Retina (tissue), 1 donor: Measurements from ENCODE around the gene ATG16L2.
A peak's percentile ranks its signal among the peaks of the same experiment; 100 is the strongest.
"Not testable (repeated sequence)": the region's sequence is repeated elsewhere in the genome, so short reads cannot be mapped to it uniquely, and the experiment has no call there.

Experiments used
- DNase-seq: peaks from one replicate; pipeline ENCODE4 v3.0.0-alpha.2; 2016

Gene ATG16L2

GRCh38 chr11:72805216-72805615, 9.0 kb upstream of the ATG16L2 start:
- DNase-seq = no peak

- DNase-seq = not testable (repeated sequence)
Observed at GRCh38 chr11:72806378-72806777, 7.8 kb upstream of the ATG16L2 start.

GRCh38 chr11:72807021-72807693, 7.1 kb upstream of the ATG16L2 start:
- DNase-seq = no peak

GRCh38 chr11:72807792-72808191, 6.4 kb upstream of the ATG16L2 start:
- no peak for DNase-seq

DNA sequence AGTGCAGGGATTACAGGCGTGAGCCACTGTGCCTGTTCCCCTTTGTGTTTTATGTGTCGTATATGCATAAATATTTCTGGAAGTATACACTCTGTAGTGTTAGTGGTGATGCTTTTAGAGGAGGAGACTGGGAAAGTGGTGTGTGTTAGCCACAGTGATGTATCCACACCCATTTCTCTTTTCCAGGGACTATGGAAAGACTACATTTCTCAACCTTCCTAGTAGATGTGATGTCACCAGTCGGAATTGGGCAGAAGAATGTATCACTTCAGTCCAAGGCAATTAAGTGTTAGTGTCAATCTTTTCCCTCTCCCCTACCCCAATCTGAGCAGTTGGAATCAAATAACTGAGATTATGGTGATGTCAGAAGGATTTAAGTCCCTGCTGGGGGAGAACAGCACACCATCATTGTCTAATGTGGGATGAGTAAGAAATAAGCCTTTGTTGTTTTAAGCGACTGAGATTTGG, 5.8 kb upstream of the ATG16L2 start:
- no peak for DNase-seq

DNA sequence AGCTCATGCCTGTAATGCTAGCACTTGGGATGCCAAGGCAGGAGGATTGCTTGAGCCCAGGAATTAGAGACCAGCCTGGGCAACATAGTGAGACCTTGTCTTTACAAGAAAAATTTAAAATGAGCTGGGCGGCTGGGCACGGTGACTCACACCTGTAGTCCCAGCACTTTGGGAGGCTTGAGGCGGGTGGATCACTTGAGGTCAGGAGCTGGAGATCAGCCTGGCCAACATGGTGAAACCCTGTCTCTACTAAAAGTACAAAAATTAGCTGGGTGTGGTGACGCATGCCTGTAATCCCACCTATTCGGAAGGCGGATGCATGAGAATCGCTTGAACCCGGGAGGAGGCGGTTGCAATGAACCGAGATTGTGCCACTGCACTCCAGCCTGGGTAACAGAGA, 2.5 kb upstream of the ATG16L2 start:
- not testable (repeated sequence) for DNase-seq

- no peak for DNase-seq
Observed at GRCh38 chr11:72812604-72812966, 1.6 kb upstream of the ATG16L2 start.

GRCh38 chr11:72812967-72813739, 1.1 kb upstream of the ATG16L2 start:
- DNase-seq = peak; percentile 49

DNA sequence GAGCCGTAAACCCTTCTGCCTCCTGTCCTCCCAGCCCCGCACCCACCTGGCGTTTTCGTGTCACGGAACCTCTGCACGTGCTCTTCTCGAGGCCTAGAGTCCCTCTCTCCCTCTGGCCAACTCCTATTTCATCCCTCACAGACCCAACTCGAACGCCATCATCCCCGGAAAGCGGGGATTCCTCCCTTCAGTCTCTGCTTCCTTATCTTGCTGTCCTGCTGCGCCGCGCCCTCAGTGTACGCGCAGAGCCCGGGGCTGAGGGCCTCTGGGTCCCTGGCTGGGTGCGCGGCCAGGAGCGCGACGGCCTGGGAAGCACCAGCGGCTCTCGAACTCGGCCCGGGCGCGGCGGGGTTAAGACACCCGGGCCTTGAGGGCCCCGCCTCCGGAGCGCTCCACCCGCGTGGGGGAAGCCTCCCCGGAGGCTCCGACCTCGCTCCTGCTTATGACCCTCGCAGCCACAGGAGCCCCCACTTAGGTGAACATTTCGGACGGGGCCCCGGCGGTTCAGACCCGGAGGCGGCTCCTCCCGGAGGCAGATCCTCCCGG, 398 bp upstream of the ATG16L2 start:
- DNase-seq = peak; percentile 96

GRCh38 chr11:72815110-72815618, 953 bp downstream of the ATG16L2 start:
- no peak for DNase-seq

DNA sequence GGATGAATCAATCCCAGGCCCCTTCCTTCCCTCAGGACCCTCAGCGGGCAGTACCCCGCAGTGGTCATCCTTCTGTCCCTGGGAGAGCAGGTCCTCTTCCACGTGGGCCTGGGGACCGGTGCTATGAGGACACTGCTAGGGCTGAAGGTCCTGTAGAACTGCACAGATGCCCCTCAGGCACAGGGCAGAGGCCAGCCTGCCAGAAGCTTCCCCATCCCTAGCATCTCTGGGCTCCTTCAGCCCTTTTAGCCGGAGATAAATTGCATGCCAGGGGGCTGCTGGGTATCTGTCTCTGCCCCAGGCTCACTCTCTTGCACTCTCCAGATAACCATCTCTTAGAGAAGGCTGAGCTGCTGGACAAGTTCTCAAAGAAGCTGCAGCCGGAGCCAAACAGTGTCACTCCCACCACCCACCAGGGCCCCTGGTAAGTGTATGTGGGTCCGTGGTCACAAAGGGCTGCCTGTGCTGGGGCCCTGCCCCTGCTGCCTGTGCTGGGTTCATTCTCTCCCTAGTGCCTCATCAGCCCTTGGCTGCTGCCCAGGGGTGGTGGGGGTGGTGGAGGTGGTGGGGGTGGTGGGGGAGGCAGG, 2.3 kb downstream of the ATG16L2 start:
- no peak for DNase-seq

DNA sequence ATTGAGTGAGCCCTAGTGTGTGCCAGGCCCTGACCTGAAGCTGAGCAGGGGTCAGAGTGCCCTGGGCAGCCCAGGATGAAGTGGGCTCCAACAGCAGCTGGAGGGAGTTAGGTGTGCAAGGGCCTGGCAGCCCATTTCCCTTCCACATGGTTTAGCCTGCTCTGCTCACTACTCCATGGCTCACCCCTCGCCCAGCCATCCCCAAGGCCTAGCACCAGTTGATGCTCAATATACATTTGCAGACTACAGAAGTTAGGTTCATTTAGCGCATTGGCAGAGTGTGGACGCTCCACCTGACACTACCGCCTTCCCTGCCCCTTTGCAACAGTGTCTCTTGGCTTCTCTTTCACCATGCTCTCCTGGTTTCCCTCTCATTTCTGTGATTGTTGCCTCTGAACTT, 3.8 kb downstream of the ATG16L2 start:
- DNase-seq = no peak

DNA sequence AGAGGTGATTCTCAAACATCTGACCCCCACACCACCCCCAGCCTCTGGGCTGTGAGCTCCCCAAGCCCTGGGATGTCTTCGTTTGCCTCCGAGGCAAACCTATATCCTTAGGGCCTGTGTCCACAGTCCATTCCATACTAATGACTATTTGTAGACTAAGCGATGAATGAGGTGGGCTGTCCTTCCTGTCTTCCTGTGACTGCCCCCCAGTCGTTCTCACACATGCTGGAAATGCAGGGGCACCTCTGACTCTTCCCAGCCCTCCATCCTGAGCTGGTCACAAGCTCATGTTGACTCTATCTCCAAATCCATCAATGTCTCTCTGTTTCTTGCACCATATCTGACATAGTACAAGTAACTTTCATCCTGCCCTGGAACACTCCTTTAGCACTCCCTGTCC, 4.8 kb downstream of the ATG16L2 start:
- no peak for DNase-seq

GRCh38 chr11:72820439-72821139, 6.4 kb downstream of the ATG16L2 start:
- DNase-seq = no peak

DNA sequence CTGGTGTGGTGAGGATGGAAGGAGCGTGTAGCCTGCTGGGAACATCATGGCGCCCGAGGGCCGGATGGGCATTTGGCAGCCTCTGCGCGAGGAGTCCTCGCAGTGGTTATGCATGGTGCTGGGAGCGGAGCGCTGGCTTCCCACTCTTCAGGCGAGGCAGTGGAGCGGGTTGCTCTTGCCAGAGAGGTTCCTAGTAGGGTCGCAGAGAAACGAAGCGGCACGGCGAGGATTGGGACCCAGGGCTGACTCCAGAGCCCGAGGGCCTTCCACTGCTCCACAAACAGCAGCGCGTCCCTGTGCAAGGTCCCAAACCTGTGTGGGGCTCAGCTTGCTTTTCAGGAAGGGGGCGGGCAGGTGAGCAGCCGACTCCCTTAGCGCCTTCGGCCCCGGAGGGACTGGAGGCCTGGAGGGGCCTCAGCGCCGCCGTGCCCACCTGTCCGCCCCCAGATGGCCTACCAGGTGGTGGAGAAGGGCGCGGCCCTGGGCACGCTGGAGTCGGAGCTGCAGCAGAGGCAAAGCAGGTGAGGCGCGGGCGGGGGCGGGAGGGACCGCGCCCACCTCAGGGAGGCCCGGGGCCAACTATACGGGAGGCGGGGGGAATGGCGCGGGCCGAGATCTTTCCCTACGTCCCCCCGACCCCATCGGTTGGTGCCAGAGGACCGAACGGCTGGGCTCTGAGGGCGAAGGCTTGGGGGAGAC, 7.2 kb downstream of the ATG16L2 start:
- DNase-seq = peak; percentile 53

- DNase-seq = peak; percentile 98
Observed at GRCh38 chr11:72821920-72822799, 7.9 kb downstream of the ATG16L2 start.

DNA sequence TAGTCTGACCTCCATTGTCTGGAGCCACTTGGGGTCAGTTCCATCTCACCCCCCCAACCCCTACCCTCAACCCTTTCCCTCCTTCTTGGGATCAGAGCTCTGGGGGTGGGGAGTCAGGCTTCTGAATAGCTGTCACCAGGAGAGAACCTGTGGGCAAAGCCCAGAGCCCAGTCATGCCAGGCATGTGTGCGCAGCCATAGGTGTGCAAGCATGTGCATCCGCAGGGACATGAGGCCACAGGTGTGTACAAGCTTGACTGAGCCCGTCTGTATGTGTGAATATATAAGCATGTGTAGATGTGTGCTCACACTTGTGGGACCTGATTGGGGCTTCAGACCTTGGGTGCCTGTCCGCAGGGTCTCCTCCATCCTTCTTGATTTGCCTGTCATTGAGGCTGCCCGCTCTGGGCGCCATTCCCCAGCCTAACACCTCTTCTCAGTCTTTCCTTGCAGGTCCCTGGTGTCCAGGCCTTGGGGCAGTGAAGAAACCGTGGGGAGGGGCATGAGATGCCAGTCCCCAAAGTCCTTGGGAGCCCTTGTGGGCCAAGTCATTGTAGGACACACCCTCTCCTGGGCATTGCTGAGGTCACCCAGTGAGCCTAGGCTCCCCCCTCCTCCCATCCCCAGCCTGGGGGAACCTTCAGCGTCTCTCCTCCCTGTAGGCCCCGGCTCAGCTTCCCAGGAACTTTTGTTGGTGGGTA, 9.0 kb downstream of the ATG16L2 start:
- DNase-seq = no peak

DNA sequence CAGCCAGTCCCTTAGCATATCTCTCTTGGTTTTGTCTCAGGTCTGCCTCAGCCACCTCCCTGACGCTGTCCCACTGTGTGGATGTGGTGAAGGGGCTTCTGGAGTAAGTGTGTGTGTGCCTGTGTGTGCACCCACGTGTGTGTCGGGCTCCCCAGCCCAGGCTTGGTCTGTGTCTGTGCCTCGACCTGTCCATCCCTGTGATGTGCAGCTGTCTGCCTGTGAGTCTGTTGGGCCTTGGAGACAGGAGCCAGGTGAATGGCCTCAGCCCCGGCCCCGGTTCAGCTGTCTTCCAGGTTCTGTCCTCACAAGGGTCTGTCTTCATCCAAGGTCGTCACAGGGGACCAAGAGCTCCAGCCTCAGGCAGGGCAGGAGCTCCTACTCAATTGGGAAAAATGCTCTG, 9.8 kb downstream of the ATG16L2 start:
- no peak for DNase-seq

DNA sequence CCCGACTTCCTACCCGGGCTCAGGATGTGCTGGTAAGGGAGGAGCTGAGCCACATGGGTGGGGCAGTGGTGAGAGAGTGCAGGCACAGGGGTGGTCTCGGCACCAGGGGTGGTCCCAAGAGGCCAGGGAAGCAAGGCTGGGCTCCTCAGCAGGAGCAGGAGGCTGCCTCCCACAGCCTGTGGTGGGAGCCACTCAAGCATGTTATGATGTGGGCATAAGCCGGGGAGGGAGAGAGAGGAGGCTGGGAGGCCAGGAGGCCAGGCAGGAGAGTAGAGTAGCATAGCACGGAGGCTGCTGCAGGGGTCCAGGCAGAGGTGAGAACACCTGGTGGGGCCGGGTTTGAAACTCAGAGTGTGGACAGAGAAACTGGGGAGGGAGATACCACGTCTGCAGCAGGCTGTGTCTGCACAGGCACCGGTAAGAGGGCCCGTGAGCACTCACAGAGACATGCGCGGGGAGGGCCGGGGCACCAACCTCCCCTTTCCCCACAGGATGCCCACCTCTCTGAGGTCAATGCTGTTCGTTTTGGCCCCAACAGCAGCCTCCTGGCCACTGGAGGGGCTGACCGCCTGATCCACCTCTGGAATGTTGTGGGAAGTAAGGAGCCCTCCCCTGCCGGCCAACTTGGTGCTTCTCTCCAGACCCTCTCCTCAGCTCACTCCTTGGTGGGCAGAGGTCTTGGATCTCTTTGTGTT, 10.7 kb downstream of the ATG16L2 start:
- DNase-seq = no peak

- no peak for DNase-seq
Observed at GRCh38 chr11:72825661-72826060, 11.4 kb downstream of the ATG16L2 start.
